Stimulated activated naive CD8-positive, alpha-beta T cell treated with anti-CD3 and anti-CD28 coated beads, Interleukin-15, Interleukin-2, amounts not matched to agents 100 ng/mL and 50 ng/mL, for 24 hours (primary cell): ENCODE measurements around the gene BRICD5.

ENCODE experiments used
- H3K27ac Mint-ChIP-seq: one replicate; pipeline ENCODE4 v1.8.0; 2021; ENCODE audit warnings: mild to moderate bottlenecking, mixed read lengths
- H3K27me3 Mint-ChIP-seq: one replicate; pipeline ENCODE4 v1.8.0; 2021; ENCODE audit warnings: mixed read lengths
- H3K36me3 Mint-ChIP-seq: one replicate; pipeline ENCODE4 v1.8.0; 2021; ENCODE audit warnings: low read depth, mixed read lengths
- H3K4me1 Mint-ChIP-seq: one replicate; pipeline ENCODE4 v1.8.0; 2021; ENCODE audit warnings: low read depth, mixed read lengths
- H3K4me3 Mint-ChIP-seq: one replicate; pipeline ENCODE4 v1.8.0; 2021; ENCODE audit warnings: mild to moderate bottlenecking, mixed read lengths
- H3K9me3 Mint-ChIP-seq: one replicate; pipeline ENCODE4 v1.8.0; 2021; ENCODE audit warnings: mixed read lengths

Gene BRICD5

DNA sequence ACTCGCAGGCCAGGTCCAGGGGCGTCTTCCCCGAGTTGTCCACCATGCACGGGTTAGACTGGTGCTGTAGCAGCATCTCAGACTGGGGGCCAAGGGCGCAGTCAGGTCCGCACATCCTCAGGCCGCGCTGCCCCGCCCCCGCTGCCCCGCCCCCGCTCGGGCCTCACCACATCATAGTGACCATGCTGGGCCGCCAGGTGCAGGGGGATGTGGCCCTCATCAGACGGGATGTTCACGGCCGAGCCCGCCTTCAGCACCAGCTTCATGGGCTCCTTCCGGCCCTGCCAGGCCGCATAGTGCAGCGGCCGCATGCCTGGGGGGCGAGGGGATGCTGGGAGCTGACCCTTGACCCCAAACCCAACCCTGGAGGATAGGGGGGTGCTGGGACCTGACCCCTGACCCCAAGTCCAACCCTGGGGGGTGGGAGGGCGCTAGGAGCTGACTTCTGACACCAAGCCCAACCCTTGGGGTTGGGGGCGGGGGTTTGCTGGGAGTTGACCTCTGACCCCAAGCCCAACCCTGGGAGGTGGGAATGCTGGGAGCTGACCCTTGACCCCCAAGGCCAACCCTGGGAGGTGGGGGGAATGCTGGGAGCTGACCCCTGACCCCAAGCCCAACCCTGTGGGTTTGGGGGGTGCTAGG is 21.3 kb downstream of the BRICD5 start:
- Mint-ChIP-seq H3K36me3 (no peaks in the 10 kb centered on the region), H3K9me3 (no peaks in the 10 kb centered on the region), H3K4me1 (no peaks in the 10 kb centered on the region), H3K4me3 (no peak overlapping the region), H3K27ac (no peak overlapping the region), H3K27me3 (no peaks in the 10 kb centered on the region)

- Mint-ChIP-seq H3K9me3 (no peaks in the 10 kb centered on the region), H3K36me3 (no peaks in the 10 kb centered on the region), H3K27ac (no peak overlapping the region), H3K27me3 (no peaks in the 10 kb centered on the region), H3K4me1 (no peaks in the 10 kb centered on the region), H3K4me3 (no peak overlapping the region)
Observed at GRCh38 chr16:2188395-2188794, 22.3 kb downstream of the BRICD5 start.

GRCh38 chr16:2187212-2187611 is 23.5 kb downstream of the BRICD5 start:
- Mint-ChIP-seq H3K27ac (no peak overlapping the region), H3K27me3 (no peaks in the 10 kb centered on the region), H3K4me1 (no peaks in the 10 kb centered on the region), H3K9me3 (no peaks in the 10 kb centered on the region), H3K36me3 (no peaks in the 10 kb centered on the region), H3K4me3 (no peak overlapping the region)

DNA sequence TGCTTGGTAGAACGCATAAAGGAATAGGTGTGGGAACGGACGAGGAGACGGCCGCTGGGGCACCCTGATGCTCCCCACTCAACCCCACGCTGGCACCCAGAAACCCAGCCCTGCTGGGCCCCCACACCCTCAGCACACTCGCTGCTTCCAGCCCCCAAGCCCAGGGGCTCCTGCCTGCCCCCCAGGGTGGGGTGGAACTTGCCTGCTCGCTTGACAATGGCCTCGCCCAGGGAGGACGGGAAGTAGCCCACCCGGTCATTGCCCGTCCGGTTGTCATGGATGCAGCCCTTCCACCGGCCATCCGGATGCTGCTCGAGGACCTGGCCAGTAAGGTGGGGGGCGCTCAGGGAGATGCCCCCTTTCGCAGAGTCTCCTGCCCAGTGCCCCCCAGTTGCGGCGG is 24.2 kb downstream of the BRICD5 start:
- no peak overlapping the region for H3K4me3 Mint-ChIP-seq
- H3K9me3 Mint-ChIP-seq: no peaks in the 10 kb centered on the region
- no peak overlapping the region for H3K27ac Mint-ChIP-seq
- H3K4me1 Mint-ChIP-seq: no peaks in the 10 kb centered on the region
- no peaks in the 10 kb centered on the region for H3K36me3 Mint-ChIP-seq
- H3K27me3 Mint-ChIP-seq: no peaks in the 10 kb centered on the region

DNA sequence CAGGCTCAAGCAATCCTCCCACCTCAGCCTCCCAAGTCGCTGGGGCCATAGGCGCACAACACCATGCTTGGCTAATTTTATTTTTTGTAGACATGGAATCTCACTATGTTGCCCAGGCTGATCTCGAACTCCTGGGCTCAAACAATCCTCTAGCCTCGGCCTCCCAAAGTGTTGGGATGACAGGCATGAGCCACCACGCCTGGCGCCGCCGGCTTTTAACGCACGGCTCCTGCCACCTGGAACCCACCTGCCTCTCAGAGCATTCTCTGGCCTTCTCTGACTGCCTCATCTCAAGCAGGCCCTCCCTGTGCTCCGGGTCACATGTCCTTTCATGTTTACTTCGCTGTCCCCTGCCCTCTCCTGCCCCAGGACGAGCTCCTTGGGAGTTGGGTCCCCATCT is 24.6 kb downstream of the BRICD5 start:
- no peaks in the 10 kb centered on the region for H3K36me3 Mint-ChIP-seq
- no peaks in the 10 kb centered on the region for H3K4me1 Mint-ChIP-seq
- no peak overlapping the region for H3K27ac Mint-ChIP-seq
- no peaks in the 10 kb centered on the region for H3K9me3 Mint-ChIP-seq
- H3K27me3 Mint-ChIP-seq: no peaks in the 10 kb centered on the region
- H3K4me3 Mint-ChIP-seq: no peak overlapping the region

GRCh38 chr16:2184962-2185361 is 25.7 kb downstream of the BRICD5 start:
- no peak overlapping the region for H3K4me3 Mint-ChIP-seq
- no peaks in the 10 kb centered on the region for H3K4me1 Mint-ChIP-seq
- no peak overlapping the region for H3K27ac Mint-ChIP-seq
- H3K27me3 Mint-ChIP-seq: no peaks in the 10 kb centered on the region
- H3K9me3 Mint-ChIP-seq: no peaks in the 10 kb centered on the region
- H3K36me3 Mint-ChIP-seq: no peaks in the 10 kb centered on the region

GRCh38 chr16:2184346-2184745 is 26.3 kb downstream of the BRICD5 start:
- Mint-ChIP-seq H3K4me1 (no peaks in the 10 kb centered on the region), H3K4me3 (no peak overlapping the region), H3K9me3 (no peaks in the 10 kb centered on the region), H3K27me3 (no peaks in the 10 kb centered on the region), H3K36me3 (no peaks in the 10 kb centered on the region), H3K27ac (no peak overlapping the region)

DNA sequence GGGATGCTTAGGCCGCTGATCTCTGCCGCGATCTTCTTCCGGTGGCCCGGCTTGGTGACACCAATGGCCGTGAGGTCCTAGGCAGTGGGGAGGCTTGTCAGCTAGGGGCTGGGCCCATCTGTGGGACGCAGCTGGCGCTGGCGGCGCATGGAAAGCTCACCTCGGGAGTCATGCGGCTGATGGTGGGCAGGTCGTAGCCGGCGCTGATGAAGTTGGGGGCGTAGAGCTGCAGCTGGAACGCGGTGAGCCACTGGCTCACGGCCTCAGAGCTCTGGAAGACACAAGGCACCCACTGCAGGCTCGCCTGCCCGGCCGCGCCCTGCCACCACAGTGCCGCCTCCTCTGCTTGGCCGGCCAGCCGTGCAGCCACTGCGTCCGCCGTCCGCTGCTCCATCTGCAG is 27.0 kb downstream of the BRICD5 start:
- no peaks in the 10 kb centered on the region for H3K36me3 Mint-ChIP-seq
- H3K27ac Mint-ChIP-seq: no peak overlapping the region
- H3K4me1 Mint-ChIP-seq: no peaks in the 10 kb centered on the region
- H3K27me3 Mint-ChIP-seq: no peaks in the 10 kb centered on the region
- H3K9me3 Mint-ChIP-seq: no peaks in the 10 kb centered on the region
- no peak overlapping the region for H3K4me3 Mint-ChIP-seq

DNA sequence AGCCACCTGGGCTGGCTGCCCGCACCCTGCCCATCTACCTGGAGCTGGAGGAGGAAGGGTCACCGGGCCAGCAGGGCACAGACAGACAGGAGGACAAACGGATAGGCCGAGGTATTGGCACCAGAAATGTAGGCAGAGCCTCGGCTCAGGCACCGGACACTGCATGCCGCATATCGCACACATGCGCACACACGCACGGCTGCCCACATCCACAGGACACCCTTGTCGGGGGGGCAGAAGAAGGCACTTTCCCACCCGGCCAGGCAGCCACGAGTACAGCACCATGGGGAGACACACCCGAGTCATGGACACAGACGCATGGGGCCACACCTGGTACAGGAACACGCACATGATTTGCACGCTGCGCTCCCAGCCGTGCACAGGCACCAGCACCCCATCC is 28.7 kb downstream of the BRICD5 start:
- Mint-ChIP-seq H3K27me3 (no peaks in the 10 kb centered on the region), H3K4me1 (no peaks in the 10 kb centered on the region), H3K36me3 (no peaks in the 10 kb centered on the region), H3K9me3 (no peaks in the 10 kb centered on the region), H3K27ac (no peak overlapping the region), H3K4me3 (no peak overlapping the region)

DNA sequence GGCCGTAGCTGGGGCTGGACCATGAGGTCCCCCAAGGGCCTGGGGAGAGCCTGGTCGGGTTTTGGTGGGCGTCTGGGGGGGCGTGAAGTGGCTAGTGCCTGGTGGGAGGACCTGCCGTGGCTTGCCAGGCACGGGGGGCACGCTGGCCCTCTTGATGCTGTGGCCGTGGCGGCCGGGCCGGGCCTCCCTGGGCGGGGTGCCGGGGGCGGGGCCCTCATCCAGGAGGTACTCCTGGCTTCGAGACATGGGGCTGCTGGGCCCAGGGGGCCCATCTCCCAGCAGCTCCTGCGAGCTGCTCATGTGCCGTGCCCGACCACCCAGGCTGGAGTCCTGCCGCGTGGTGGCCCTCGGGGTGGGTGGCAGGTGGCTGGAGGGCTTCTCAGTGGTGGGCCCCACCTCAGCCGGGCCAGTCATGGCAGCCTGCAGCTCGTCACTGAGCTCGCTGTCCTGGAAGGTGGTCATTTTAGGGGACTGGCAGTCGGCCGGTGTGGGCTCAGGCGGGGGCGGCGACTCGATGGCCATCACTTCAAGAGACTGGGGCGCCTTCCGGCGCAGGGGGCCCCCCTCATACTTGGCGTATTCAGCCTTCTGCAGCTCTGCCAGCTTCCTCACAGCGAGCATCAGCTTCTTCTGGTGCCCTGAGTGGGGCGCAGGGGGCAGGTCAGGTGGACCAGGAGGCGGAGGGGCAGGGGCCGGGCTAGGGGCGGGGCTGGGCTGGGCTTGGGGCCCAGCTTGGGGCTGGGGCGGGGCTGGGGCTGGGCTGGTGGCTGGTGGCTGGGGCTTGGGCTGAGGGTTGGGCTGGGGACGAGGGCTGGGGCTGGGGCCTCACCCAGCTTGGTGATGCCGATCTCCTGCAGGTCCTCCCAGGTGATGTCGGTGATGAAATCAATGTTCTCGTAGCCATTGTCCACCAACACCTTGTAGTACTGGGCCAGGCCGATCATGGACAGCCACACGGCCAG is 29.4 kb downstream of the BRICD5 start:
- Mint-ChIP-seq H3K27me3 (no peaks in the 10 kb centered on the region), H3K27ac (no peak overlapping the region), H3K9me3 (no peaks in the 10 kb centered on the region), H3K36me3 (peaks cover under 1% of the 10 kb centered on the region), H3K4me3 (no peak overlapping the region), H3K4me1 (no peaks in the 10 kb centered on the region)

GRCh38 chr16:2180461-2180860 is 30.2 kb downstream of the BRICD5 start:
- peaks cover 6% of the 10 kb centered on the region for H3K36me3 Mint-ChIP-seq
- H3K27ac Mint-ChIP-seq: no peak overlapping the region
- H3K9me3 Mint-ChIP-seq: no peaks in the 10 kb centered on the region
- no peaks in the 10 kb centered on the region for H3K27me3 Mint-ChIP-seq
- no peaks in the 10 kb centered on the region for H3K4me1 Mint-ChIP-seq
- no peak overlapping the region for H3K4me3 Mint-ChIP-seq

DNA sequence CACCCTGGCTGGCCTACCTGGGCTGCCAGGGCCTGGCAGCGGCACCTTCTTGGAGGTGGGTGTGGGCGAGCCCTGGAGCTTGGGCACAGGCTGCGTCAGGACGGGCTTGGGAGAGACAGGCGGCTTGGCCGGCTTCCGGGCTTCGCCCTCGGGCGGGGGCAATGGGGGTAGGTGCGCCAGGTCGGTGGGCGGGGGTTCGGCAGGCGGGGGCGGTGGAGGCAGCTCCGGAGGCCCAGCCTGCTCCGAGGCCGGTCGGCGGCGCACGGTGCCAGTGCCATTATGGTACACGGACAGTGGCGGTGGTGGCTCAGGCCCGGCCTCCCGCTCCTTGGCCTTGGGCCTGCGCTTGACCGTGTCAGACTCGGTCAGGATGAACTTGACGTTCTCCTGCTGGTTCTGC is 31.1 kb downstream of the BRICD5 start:
- Mint-ChIP-seq H3K27ac (no peak overlapping the region), H3K4me3 (no peak overlapping the region), H3K4me1 (no peaks in the 10 kb centered on the region)

DNA sequence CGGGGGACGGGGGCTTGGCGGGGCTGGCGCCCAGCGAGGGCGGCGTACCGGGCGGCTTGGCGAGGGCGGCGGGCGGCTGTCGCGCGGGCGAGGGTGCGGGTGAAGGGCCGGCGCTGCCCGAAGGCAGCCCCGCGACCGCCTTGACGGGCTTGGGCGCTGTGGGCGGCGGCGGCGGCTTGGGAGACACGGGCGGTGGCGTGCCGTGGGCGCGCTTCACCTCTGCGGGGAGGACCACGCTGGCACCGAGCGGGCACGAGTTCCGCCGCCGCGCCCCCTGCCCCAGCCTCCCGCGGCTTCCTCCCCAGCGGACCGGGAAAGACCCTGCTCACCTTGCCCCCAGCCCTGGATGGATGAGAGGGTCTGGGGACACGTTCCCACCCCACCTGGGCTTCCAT is 31.6 kb downstream of the BRICD5 start:
- Mint-ChIP-seq H3K4me1 (no peaks in the 10 kb centered on the region), H3K27ac (no peak overlapping the region), H3K36me3 (peaks cover 13% of the 10 kb centered on the region), H3K4me3 (no peak overlapping the region), H3K9me3 (no peaks in the 10 kb centered on the region), H3K27me3 (no peaks in the 10 kb centered on the region)

More for the DNA sequence above, 31.1 kb downstream of the BRICD5 start:
- Mint-ChIP-seq H3K36me3 (peaks cover 10% of the 10 kb centered on the region), H3K9me3 (no peaks in the 10 kb centered on the region), H3K27me3 (no peaks in the 10 kb centered on the region)

DNA sequence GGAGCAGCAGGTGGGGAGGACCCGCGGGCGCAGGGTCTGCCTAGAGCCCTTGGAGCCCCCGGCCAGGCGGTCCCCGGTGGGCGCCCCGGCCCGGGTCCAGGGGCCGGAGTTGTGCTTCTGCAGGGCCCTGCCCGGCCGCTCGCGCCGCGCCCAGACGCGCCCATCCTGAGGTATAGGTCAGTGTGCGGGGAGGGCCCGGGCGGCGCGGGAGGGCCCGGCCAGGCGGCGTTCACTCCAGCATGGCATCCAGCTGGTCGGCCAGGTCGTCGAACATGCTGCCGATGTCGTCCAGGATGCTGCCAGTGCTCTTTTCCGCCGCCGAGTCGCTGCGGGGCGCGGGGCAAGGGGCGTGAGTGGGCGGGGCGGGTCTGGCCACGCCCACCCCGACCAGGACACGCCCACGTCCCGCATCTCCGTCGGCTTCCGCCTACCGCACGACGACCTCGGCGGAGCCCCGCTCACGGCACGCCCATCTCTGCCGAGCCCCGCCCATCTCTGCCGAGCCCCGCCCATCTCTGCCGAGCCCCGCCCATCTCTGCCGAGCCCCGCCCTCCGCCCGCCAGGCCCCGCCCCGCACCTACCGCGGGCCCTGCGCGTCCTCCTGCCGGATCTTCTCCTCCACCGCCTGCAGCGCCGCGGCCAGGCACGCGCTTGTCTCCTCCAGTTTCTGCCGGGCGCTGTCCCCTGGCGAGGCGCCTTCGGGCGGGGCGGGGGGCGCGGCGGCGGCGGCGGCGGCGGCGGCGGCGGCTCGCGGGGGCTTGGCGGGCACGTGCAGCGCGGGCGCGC is 32.1 kb downstream of the BRICD5 start:
- Mint-ChIP-seq H3K4me3 (no peak overlapping the region), H3K27me3 (no peaks in the 10 kb centered on the region), H3K27ac (no peak overlapping the region), H3K4me1 (no peaks in the 10 kb centered on the region), H3K36me3 (peaks cover 16% of the 10 kb centered on the region), H3K9me3 (no peaks in the 10 kb centered on the region)

DNA sequence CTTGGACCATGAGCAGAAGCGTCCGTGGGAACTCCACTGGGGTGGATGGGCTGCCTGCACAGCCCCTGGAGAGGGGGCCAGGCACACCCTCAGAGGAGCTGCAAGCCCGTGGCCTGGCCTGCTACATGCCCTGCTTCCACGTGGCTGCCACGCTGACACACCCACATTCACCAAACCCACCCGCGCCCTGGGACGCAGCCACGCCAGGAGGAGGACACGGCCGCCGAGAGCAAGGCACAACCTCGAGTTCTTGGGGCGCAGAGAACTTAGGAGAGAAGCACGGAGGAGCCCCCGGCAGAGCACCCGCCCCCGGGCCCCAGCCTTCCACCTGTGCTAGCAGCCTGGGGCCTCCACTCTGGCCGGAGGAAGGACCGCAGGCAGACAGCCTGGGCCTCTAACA is 33.1 kb downstream of the BRICD5 start:
- H3K27me3 Mint-ChIP-seq: no peaks in the 10 kb centered on the region
- H3K9me3 Mint-ChIP-seq: no peaks in the 10 kb centered on the region
- H3K36me3 Mint-ChIP-seq: peaks cover 16% of the 10 kb centered on the region
- H3K4me3 Mint-ChIP-seq: no peak overlapping the region
- no peaks in the 10 kb centered on the region for H3K4me1 Mint-ChIP-seq
- H3K27ac Mint-ChIP-seq: no peak overlapping the region
